GM19193 (cell line): ENCODE data around the gene MAP3K19.

ENCODE experiments used
- POLR2A ChIP-seq: IDR thresholded peaks from 4 replicates; pipeline ENCODE4 v1.6.1; 2011; ENCODE audit not compliant: insufficient read depth, insufficient read length; ENCODE audit errors: extremely low read depth

The MAP3K19 gene

DNA sequence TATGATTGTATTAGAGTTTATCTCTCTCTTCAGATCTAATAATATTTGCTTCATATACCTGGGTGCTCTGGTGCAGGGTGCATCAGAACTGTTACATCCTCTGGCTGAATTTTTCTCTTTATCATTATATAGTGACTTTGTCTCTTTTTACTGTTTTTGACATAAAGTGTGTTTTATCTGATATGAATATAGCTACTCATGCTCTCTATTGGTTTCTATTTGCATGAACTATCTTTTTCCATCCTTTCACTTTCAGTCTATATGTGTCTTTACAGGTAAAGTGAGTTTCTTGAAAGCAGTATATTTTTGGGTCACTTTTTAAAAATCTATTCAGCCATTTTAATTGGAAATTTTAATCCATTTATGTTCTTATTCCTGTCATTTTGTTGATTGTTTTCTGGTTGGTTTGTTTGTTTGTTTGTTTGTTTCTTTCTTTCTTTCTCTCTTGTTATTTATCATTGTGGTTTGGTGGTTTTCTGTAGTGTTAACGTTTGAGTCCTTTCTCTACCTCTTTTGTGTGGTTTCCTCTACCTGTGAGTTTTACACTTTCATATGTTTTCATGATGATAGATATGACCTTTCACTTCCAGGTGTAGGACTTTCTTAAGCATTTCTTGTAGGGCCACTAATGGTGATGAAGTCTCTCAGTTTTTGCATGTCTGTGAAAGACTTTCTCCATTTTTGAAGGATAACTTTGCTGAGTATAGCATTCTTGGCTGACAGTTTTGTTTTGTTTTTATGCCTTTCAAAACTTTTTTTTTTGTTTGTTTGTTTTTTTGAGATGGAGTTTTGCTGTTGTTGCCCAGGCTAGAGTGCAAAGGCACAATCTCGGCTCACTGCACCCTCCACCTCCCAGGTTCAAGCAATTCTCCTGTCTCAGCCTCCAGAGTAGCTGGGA is 73.8 kb downstream of the MAP3K19 start:
- TF ChIP-seq POLR2A, result no peak

DNA sequence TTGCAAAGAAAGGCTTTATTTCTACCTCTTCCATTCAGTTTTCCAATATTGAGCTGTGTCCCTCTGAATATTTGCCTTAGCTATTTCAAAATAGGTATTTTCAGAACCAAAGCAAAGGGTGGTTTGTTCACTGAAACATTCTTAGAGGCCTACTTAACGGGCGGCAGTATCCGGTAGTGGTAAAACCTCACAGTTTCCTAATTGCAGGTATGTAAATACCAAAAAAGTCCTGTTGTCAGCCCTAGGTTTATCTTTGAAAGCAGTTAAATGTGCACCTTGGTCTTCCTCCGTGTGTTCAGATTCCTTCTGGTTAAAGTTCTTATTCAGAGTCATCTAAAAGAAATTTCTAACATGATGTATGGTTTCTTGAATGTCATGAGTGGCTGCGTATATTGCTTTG is 89.8 kb downstream of the MAP3K19 start:
- no peak for TF ChIP-seq POLR2A

DNA sequence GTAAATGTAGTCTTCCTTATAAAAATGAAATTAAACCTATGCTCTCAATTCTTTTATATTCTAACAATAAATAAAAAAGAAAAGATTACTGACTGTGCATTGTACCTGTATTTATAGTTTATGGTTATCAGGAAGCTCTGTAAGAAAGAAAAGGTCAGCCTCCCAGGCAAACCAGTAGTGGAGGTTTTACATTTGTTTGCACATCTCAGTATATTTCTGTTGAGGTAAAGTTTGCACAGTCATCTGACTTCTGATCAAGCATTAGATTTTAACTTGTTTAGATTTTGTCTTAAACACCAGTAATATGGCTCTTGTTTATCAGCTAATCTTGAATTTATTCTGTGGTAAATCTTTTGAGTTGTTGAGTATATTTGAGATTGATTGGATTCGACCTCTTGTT is 91.5 kb downstream of the MAP3K19 start:
- TF ChIP-seq POLR2A, result no peak

DNA sequence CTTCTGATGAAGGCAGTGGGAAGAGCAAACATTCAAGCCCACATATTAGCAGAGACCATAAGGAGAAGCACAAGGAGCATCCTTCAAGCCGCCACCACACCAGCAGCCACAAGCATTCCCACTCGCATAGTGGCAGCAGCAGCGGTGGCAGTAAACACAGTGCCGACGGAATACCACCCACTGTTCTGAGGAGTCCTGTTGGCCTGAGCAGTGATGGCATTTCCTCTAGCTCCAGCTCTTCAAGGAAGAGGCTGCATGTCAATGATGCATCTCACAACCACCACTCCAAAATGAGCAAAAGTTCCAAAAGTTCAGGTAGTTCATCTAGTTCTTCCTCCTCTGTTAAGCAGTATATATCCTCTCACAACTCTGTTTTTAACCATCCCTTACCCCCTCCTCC is 93.2 kb downstream of the MAP3K19 start:
- TF ChIP-seq POLR2A, result no peak

DNA sequence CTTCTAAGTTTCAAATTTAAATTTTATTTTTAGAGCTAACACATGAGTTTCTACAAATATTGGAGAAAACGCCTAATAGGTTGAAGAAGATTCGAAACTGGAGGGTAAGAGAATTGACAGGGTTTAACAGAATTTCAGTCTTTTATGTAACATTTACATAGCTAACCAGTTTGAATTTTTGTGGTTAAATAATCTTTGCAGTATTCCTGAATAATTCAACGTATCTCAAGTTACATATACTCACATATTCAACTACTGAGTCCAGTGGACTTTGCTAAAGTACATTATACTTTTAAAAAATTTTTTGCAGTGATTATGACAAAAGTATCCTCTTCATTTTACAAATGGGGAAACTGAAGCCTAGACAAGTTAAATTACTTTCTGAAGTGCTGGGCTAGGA is 94.6 kb downstream of the MAP3K19 start:
- TF ChIP-seq POLR2A, result no peak

DNA sequence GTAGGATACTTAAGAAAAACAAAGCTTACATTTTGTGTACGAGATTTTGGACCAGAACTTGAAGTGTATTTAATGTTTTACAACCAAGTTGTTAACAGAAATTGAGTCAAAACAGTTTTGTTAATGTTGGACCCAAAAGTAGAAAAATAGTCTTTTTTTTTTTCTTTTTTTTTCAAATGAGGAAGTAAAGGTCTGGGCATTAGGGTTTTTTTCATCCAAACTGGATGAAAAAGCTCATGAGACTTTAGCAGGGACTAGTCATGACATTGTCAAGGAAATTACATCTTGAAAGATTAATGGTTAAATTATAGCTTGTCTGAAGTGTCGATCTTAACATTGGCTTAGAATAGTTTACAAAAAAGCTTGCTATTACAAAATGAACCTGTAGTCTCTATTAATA is 96.4 kb downstream of the MAP3K19 start:
- TF ChIP-seq POLR2A, result no peak

DNA sequence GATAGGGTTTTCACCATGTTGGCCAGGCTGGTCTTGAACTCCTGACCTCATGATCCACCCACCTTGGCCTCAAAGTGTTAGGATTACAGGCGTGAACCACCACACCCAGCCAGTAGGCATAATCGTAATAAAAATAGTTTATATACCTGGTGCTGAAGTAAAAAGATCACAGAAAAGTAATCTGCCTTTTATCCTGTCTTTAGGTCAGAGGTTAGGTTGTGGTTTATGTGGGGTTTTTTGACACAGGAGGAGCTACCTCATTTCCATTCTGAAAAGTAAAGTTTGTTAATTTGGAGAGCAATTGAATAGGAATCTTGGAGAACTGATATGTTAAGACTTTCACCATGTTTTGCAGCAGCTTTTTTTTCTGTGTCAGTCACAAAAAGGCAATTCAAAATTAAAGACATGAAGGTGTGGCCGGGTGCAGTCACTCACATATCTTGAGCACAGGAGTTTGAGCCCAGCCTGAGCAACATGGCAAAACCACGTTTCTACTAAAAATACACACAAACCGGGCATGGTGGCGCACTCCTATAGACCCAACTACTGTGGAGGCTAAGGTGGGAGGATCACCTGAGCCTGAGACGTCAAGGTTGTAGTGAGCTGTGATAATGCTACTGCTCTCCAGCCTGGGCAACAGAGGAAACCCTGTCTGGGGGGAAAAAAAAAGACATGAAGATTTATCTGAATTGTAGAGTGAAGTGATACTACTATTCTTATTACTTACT is 97.1 kb downstream of the MAP3K19 start:
- no peak for TF ChIP-seq POLR2A

DNA sequence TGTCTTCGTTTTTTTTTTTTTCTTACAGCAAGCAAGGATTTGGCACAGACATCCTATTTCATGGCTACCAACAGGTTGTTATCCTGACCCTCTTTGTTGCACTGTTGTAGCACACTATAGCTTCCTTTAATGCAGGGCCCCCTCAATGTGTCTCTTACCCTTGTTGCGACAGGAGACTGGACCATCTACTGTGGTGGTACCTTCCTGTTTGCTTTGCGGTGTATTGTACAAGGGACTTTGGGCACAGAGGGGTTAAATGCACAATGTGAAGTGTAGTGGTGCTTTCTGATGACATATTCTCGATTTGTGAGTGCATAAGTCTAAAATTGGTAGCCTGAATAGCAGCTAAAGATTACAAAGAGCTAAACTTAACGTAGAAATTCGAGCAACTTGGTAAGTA is 101.2 kb downstream of the MAP3K19 start:
- TF ChIP-seq POLR2A, result no peak

DNA sequence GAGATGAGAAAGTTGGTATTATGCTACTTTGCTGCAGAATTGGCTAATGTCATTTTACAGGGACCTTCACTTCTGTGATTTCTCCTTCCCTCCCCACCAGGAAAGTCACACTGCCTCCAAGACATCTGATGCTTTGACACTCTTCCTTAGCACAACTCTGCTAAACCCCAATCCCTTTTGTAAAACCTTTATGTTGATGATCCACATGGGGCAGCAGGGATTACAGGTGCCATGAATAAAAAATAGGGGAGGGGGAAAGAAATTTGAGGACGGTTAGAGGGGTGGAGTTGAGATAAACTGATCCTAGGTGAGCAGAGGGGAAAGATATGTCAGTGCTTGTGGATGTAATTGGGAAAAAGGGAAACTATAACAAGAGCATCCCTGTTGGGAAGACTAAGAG is 102.3 kb downstream of the MAP3K19 start:
- TF ChIP-seq POLR2A, result no peak

DNA sequence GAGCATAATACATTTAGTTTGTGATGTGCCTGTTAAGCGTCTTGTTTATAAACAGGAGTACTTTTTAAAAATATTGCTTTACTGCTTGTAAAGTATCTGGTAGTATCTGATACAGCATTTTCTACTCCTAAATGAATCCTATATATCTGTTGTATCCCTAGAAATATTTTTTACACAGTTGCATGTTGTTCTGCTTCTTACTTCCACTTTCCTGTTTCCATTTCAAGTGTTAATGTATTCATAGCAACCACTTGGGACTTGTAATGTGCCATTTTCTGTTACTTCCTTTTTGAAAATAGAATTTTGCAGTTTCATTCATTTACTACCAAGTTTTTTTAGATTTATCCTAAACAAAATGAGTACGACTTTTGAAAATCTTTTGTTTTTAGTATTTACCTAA is 103.7 kb downstream of the MAP3K19 start:
- TF ChIP-seq POLR2A, result no peak

DNA sequence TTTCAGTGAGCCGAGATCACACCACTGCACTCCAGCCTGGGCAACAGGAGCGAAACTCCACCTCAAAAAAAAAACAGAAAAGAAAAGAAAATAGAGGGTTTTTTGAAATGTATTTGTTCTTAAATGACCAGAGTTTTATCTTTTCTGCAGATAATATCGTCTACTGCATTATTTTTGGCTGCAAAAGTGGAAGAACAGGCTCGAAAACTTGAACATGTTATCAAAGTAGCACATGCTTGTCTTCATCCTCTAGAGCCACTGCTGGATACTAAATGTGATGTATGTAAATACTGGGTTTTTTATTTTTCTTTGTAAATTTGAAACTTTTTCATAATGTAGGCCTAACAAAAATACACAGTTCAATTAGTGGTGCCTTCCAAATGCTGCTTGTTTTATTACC is 110.6 kb downstream of the MAP3K19 start:
- TF ChIP-seq POLR2A, result no peak

DNA sequence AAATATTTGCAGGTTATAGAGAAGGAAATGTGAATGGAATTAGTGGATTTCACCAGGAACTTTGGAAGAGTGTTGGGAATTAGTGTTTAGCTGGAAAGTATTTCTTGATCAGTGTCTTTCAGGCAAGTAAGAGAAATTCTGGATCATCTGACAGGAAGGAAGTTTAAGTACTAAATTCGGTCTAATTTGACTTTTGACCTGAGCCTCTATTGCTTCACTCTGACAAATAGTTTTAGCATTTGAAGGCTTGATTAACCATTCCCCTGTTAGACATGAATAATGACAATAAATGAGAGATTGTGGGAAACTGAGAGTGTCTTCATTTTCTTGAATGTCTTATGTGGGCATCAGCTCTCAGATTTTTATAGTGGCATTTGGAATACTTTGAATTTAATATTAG is 112.6 kb downstream of the MAP3K19 start:
- TF ChIP-seq POLR2A, result no peak

DNA sequence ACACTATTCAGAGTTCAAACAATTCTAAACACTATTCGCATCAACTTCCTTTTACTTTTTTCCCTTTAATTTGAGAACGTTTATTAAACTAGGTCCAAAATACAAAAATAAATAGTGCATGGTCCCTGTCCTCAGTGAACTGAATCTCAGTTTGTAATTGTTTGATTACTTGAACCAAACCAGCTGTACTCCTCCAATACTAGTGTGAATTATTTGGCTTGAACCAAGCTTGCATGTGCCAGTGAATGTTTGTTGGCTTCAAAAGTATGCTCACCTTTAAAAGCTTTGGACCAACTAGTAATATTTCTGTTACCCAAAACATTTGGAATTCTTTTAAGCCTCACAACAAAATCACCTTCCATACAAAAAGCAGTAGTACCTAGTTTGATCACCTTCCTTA is 113.1 kb downstream of the MAP3K19 start:
- TF ChIP-seq POLR2A, result no peak

DNA sequence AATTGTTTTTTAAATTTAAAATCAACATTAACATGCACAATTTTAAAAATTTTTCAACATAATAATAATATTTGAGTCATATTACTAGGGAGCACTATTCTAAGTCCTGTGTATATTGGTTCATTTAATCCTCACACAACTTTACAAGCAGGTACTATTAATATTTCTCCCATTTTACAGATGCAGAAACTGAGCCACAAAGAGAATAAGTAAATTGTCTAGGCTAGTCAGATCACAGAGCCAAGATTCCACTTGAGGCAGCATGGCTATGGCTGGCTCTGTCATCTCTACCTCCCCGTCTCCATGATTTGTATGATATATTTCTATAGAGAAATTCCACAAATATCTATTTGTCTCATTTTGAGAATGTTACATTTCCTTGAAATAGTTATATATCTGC is 113.5 kb downstream of the MAP3K19 start:
- no peak for TF ChIP-seq POLR2A

DNA sequence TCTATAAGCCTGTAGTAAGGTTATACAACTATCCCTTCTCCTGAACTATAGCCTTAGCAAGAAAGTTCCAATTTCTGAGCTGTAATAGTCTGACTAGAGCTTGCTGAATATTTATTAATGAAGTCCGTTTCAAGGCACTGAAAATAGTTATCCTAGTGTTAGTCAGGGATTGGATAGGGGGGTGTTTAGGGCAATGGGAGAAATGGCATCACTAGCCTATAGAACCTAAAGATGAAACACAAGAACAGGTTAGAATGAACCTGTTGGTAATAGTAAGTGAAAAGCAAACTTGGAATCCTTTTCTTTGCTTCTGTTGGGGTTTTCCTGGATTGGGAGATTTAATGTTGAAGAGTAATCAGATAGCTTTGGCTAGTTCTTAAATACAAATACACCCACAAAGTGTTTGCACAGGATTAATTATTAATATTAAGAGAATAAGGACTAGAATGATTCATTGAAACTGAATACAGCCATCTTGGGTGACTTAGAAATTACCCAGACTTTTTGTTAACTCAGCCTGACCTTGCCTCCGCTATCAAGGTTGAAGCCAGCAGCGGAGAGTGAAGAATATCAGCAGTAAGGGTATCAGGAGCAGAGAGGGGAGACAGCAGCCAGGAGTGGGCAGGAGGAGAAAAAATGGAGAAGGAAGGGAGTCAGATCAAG is 114.3 kb downstream of the MAP3K19 start:
- no peak for TF ChIP-seq POLR2A
